Measurements from ENCODE around the gene WDR45B.

- TF ChIP-seq CTCF (conservative IDR thresholded peaks at IDR 0.05), result no peak
- no peak for TF ChIP-seq ZFX (IDR thresholded peaks at IDR 0.05)
Measured at GRCh38 chr17:82693168-82693867, 45.1 kb upstream of the WDR45B start.

All from C4-2B (cell line).